Measurements from ENCODE around the gene MGRN1. TPM values are rescaled to one million over a fixed set of nuclear protein-coding genes. Genes with fewer than 3 reads are reported as not detected.
A peak's percentile ranks its signal among the peaks of the same experiment; 100 is the strongest.

Gene MGRN1
- polyA plus RNA-seq (ENCODE audit: insufficient read length in 12 of 12) = 10 to 100 TPM in 11 of 12 donors, not detected in 1; 25.3 to 60.5 (median 33.1) TPM
- long read RNA-seq, donor 1, partial matches to known transcripts = 0 of 6 reads
- long read RNA-seq, donor 1, other reads (novel, unspliced or antisense) = 0 of 6 reads
- long read RNA-seq, donor 2, partial matches to known transcripts = 0 of 6 reads
- long read RNA-seq, donor 2, other reads (novel, unspliced or antisense) = 0 of 6 reads
- long read RNA-seq, donor 3, partial matches to known transcripts = 0 of 3 reads
- long read RNA-seq, donor 3, other reads (novel, unspliced or antisense) = 0 of 3 reads
- long read RNA-seq, donor 4, partial matches to known transcripts = 0 of 3 reads
- long read RNA-seq, donor 4, other reads (novel, unspliced or antisense) = 0 of 3 reads
- long read RNA-seq, donor 5, partial matches to known transcripts = 0 of 5 reads
- long read RNA-seq, donor 5, other reads (novel, unspliced or antisense) = 0 of 5 reads
- long read RNA-seq, donor 6, partial matches to known transcripts = 0 of 2 reads
- long read RNA-seq, donor 6, other reads (novel, unspliced or antisense) = 0 of 2 reads
- long read RNA-seq, donor 7, partial matches to known transcripts = 0 of 1 reads
- long read RNA-seq, donor 7, other reads (novel, unspliced or antisense) = 0 of 1 reads
- long read RNA-seq, donor 8, partial matches to known transcripts = 0 of 5 reads
- long read RNA-seq, donor 8, other reads (novel, unspliced or antisense) = 0 of 5 reads
- long read RNA-seq, donor 9, partial matches to known transcripts = 0 of 1 reads
- long read RNA-seq, donor 9, other reads (novel, unspliced or antisense) = 0 of 1 reads
- long read RNA-seq, donor 10, full-length matches to known transcripts = 3 of 3 reads
- long read RNA-seq, donor 10, partial matches to known transcripts = 0 of 3 reads
- long read RNA-seq, donor 10, other reads (novel, unspliced or antisense) = 0 of 3 reads
- long read RNA-seq, donor 11, partial matches to known transcripts = 0 of 2 reads
- long read RNA-seq, donor 11, other reads (novel, unspliced or antisense) = 0 of 2 reads

DNA sequence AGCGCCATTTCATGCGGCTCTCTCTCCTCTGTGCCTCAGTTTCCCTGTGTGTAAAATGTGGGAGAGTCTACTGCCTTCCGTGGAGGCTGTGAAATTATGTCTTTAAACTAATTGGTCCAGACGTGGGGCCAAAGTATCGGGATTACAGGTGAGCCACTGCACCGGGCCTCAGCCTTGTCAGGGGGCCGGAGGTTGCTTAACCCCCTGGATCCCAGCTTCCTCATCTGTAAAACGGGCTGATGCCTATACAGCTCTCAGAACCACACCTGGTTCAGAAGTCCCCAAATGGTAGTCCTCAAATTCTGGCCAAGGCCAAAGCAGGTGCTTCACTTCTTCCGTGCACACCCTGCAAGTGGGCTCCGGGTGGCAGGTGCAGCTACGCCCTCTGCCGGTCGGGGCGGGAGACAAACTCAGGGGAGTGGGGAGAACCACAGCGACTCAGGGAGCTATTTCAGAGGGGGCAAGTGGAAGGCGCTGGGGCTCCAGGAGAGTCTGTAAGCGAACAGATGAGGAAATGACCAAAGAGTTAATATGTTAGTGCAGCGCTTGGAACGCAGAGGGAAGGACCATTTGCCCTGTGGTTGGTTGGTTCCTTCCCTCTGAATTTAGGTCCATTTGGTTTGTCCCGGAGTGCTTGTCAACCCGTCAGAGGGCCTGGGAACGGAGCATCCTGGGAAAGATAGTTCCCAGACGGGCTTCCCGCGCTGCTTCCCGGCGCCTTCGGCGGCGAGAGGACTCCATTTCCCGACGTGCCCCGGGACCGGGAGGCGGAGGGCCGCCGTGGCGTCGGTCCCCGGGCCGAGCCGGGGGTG is at the start of gene MGRN1:
Gene MGRN1, plus strand, starts transcription at position 812 of the 812 bp plus-strand sequence. CDS start 135 bp downstream, outside the sequence.
- peak; percentile 98 for DNase-seq

DNA sequence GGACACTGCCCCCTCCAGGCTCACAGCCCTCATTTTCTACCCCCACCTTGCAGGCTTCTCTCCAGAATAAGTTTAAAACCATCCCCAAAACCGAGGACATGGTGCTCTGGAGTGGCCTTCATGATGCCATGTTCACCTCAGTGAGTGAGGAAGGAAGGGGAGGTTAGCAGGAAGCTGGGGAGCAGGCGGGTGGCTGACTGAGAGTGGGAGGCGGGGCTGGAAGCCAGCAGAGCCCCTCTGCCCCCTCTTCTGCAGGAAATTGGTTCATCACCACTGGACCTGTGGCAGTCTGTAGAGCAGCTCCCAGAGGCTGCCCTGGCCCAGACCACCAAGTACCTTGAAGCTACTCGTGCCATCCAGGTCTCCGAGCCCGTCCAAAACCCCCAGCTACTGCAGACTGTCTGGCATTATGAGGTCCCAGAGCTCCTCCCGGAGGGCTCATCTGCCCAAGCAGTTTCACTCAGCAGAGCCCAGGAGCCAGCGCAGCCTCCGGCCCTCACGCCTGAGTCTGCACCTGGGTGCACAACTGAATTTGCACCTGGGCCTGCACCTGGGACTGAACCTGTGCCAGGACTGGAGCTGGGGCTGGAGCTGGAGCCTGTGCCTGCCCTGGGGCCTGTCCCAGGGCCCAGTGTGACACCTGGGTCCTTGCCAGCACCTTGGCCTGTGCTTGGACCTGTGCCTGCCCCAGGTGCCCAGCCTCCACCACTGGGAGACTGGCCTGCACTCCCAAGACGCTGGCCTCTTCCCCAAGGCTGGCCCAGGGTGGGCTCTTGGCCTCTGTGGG is 49.5 kb upstream of the MGRN1 start:
- DNase-seq = no peak

DNA sequence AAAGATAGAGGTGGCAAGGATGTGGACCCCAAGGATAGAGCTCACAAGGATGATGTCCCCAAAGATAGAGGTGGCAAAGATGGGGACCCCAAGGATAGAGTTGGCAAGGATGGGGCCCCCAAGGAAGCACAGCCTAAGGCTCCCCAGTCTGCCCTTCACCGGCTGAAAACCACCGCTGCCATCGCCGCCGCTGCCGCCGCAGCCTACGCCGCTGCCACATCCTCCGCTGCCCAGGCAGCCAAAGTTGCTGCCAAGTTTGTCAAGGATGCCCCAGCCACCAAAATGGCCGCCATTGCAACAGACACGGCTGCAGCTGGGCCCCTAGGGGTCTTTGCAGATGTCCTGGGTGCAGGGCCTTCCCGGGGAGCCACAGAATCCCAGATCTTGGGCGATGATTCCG is 48.6 kb upstream of the MGRN1 start:
- no peak for DNase-seq

DNA sequence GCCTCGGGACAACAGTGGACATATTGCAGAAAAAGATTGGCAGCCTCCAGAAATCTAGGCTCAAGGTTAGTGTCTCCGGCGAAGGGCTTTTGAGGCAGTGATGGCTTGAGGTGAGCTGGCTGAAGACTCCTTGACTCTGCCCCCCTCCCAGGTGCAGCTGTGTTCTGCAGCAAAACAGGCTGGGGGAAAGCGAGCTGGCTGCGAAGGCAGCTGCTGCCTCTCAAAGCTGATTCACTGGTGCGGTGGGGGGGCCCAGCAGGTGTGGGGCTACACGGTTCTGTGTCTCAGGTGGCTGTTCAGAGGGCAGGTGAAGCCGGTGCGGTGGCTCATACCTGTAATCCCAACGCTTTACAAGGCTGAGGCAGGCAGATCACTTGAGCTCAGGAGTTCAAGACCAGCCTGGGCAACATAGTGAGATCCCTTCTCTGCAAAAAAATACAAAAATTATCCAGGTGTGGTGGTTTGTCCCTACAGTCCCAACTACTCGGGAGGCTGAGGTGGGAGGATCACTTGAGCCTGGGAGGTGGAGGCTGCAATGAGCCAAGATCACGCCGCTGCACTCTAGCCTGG is 45.6 kb upstream of the MGRN1 start:
- no peak for DNase-seq

DNA sequence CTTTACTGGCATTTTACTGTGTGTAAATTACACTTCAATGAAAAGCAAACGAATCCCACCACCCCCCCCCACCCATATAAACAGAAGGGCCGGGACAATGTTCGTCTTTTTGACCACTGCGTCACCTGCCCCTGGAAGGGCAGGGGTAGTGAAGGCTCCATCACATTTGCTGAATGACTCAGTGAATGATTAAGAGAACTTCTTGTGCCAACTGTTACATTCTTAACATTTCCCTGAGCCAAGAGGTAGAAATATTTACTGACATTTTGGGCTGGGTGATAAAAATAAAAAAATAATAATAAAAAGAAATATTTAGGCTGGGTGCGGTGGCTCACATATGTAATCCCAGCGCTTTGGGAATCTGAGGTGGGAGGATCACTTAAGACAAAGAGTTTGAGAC is 44.4 kb upstream of the MGRN1 start:
- DNase-seq = no peak

DNA sequence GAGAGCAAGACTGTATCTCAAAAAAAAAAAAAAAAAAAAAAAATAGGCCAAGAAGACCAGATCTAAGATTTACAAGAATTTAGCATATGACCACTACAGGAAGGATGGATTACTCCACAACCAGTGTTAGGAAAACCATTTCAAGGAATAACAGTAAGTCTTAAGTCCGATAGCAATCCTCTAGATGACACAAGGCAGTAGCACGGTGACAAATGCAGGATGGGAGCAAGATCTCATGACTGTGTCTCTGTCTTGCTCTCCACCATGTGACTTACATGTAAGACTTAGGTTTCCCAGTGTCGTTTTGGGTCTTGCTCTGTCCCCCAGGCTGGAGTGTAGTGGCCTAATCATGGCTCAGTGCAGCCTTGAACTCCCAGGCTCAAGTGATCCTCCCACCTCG is 40.7 kb upstream of the MGRN1 start:
- DNase-seq = no peak

DNA sequence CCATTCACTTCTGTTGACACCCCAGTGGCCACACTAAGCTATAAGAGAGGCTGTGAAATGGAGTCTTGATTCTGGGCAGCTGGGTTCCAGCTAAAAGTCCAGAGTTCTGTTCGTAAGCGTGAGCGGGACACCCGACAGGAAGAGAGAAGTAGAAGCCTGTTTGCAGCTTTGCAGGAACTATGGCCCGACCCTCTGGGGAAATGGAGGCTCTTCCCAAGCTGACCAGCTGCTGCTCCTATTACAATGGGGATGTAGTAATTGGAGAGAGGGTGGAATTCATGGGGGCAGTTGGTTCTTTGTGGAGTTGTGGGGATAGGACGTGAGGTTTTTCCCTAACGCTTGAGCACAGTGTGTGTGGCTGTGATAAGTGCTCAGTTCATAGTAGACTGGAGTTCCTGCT is 38.3 kb upstream of the MGRN1 start:
- DNase-seq = no peak

- DNase-seq = no peak
These were observed 36.2 kb upstream of the MGRN1 start for GRCh38 chr16:4588386-4588785.

DNA sequence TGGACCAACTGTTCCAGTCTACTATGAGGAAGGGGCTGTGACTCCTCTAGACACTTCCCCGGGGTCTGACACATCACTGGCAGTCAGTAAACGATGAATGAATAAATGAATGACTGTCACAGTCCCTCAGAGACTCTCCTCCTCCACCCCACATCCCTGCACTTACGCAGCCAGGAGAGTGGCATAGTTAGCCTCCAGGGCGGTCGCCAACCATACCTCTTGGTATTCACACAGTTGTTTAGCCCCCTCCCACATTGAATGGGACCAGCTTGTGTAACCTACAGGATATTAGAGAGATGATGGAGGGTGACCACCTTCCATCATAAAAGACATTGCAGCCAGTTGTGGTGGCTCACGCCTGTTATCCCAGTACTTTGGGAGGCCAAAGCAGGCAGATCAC is 35.7 kb upstream of the MGRN1 start:
- no peak for DNase-seq

DNA sequence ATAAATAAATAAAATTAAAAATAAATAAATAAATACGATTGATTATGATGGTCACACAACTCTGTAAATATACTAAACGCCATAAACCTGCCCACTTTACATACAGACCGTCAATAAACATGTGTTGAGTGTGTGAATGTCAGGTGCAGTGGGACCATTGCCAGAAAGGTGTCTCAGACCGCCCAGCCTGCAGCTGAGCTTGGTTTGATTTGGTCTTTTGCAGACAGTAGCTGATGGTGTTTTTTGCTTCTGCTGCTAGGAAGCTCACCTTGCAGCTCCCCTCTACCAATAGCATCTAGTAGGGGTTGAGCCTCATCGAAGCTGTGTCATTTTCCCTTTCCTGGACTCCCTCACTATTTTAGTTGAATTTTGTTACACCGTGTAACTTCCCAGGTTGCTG is 33.4 kb upstream of the MGRN1 start:
- DNase-seq = no peak

GRCh38 chr16:4591706-4592470 is 32.7 kb upstream of the MGRN1 start:
- no peak for DNase-seq

GRCh38 chr16:4593086-4593485 is 31.5 kb upstream of the MGRN1 start:
- DNase-seq = no peak

DNA sequence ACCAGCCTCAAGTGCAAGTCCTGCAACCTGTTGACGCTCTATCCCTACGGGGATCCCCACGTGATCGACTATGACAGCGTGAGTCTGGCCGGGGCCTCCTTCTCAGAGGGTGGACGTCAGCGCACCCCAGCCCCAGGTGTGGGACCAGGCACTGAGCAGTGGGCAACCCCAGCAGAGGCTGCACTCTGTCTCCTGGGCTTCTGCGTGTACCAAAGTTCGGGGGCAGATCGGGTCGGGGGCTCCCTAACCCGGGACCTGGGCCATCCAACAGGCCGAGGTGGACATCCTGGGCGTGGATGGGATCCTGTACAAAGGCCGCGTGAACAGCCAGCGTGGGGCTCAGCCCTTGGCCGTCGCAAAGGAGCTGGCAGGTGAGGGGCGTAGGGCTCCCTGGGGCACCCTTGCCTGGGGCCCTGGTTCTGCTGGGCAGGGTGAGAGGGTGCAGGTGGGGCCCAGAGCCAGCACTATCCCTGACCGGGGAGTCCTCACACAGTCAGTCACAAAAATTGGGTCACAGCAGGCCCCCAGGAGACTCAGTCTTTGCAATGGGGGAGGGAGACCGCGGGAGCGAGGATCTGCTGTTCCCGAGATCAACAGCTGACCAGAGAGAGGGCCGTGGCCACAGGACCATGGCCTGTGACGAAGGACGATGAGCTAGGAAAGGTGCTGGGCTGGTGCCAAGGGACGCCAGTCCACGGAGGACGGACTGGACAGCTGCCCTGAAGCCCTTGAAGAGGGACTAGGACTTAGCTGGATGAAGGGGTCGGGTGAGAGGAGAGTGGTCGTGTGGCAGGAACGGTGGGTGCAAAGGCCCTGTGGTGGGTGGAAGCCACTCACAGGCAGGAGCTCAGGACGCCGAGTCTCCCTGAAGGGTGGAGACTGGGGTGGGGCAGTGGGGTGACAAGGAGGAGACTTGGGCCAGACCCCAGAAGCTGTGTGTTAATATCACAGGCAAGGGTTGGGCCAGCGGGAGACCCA is 29.9 kb upstream of the MGRN1 start:
- no peak for DNase-seq

GRCh38 chr16:4597174-4597573 is 27.5 kb upstream of the MGRN1 start:
- no peak for DNase-seq

GRCh38 chr16:4599037-4599436 is 25.6 kb upstream of the MGRN1 start:
- DNase-seq = no peak

DNA sequence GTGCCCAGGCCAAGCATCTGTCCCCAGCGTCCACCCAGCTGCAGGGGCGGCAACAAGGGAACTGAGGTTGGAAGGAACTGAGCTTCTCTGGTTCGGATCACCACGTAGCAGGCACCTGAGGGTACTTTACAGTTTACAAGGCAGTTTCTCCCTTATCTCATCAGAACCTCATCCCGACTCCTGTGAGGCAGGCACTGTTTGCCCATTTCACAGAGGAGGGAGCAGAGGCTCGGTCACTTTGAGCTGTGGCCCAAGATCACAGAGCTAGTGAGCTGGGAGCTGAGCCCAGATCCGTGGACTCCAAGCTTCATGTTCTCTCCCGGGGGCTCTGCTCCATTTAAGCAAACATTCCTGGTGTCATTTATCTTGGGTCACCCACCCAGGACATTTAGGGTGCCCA is 25.1 kb upstream of the MGRN1 start:
- no peak for DNase-seq

DNA sequence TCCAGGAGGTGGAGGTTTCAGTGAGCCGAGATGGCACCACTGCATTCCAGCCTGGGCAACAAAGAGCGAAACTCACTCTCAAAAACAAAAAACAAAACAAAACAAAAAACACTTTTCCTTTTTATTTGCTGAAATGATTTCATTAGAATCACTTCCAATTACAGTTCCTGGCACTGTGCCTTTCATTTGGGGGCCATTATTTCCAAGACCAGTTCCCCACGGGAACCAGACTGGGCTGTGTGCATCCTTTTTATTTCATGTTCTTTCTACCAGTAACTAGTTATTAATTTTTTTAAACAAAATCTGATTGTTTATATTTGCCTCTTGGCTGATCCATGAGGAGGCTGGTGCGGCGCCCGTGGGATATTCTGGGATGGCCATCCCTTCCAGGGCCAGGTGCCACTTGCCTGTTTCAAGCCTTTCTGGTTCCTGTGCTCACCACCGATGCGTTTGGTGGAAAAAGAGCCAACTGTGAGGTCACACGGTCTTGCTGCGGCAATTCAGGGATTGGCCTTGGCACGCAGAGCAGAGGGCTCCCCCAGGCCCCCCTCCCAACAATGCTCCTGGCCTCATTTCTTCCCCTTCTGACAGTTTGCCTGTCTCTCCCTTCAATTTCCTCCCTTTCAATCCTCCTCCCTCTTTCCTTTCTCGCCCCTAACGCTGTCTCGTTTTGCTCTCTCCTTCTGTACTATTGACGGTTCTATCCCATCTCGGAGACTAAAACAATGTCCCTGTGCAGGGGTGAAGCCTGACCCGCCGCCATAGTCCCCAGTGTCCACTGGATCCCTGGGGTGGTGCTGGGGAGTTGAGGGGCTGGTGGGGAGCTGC is 23.4 kb upstream of the MGRN1 start:
- peak; percentile 88 for DNase-seq

DNA sequence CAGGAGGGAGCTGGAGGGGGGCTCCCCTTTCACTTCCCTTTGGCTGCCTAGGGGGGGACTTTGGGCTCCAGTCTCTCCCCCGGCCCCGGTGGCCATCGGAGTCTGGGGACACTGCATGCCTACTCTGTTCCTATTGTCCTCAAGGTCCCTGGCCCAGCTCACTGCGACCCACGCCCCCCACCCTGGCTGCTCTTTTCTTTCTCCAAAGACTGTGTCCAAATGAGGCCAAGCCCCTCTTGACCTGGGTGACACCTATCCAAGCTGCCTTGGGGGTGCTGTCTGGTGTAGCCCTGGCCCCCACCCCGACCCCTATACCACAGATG is 22.8 kb upstream of the MGRN1 start:
- DNase-seq = no peak

All from muscle of arm (tissue), 14 donors.